Endodermal cell (in vitro differentiated cells): ENCODE results near the gene RCOR2. TPM values are rescaled to one million over a fixed set of nuclear protein-coding genes. Genes with fewer than 3 reads are reported as not detected.
A peak's percentile ranks its signal among the peaks of the same experiment; 100 is the strongest.

Source experiments
- DNase-seq: peaks from one replicate; pipeline ENCODE4 v3.0.0-alpha.2; 2017
- H3K27ac ChIP-seq: 2 replicates; pipeline ENCODE4 v1.5.1; 2013; ENCODE audit warnings: mild to moderate bottlenecking, low read depth, low read length, moderate library complexity
- H3K27me3 ChIP-seq: 2 replicates; pipeline ENCODE4 v1.6.1; 2013; ENCODE audit warnings: mild to moderate bottlenecking, low read length, moderate library complexity; ENCODE audit not compliant: insufficient read depth, control insufficient read depth, poor library complexity, severe bottlenecking
- H3K36me3 ChIP-seq: 2 replicates; pipeline ENCODE4 v1.7.0; 2013; ENCODE audit warnings: mild to moderate bottlenecking, low read length, moderate library complexity; ENCODE audit not compliant: control insufficient read depth, insufficient read depth
- H3K4me1 ChIP-seq: one replicate; pipeline ENCODE4 v1.7.0; 2013; ENCODE audit warnings: low read length; ENCODE audit not compliant: control insufficient read depth, insufficient read depth
- H3K4me3 ChIP-seq: 2 replicates; pipeline ENCODE4 v1.5.1; 2013; ENCODE audit warnings: mild to moderate bottlenecking, low read length, moderate library complexity
- H3K9ac ChIP-seq: 2 replicates; pipeline ENCODE4 v1.6.1; 2013; ENCODE audit warnings: mild to moderate bottlenecking, low read length, moderate library complexity; ENCODE audit not compliant: poor library complexity, severe bottlenecking; ENCODE audit errors: extremely low read depth
- H3K9me3 ChIP-seq: 2 replicates; pipeline ENCODE4 v1.6.1; 2013; ENCODE audit warnings: mild to moderate bottlenecking, low read length, moderate library complexity; ENCODE audit not compliant: control insufficient read depth
- H3K27ac Mint-ChIP-seq: 2 replicates; pipeline ENCODE4 v1.8.0; 2020; ENCODE audit warnings: mixed read lengths
- H3K27me3 Mint-ChIP-seq: 2 replicates; pipeline ENCODE4 v1.8.0; 2021; ENCODE audit warnings: mild to moderate bottlenecking, mixed read lengths; ENCODE audit not compliant: insufficient read depth
- H3K36me3 Mint-ChIP-seq: 2 replicates; pipeline ENCODE4 v1.8.0; 2020; ENCODE audit warnings: low read depth, mixed read lengths
- H3K4me1 Mint-ChIP-seq: 2 replicates; pipeline ENCODE4 v1.8.0; 2020; ENCODE audit warnings: mixed read lengths
- H3K4me3 Mint-ChIP-seq: 2 replicates; pipeline ENCODE4 v1.8.0; 2020; ENCODE audit warnings: mild to moderate bottlenecking, moderate library complexity, mixed read lengths
- H3K9me3 Mint-ChIP-seq: 2 replicates; pipeline ENCODE4 v1.8.0; 2020; ENCODE audit warnings: mild to moderate bottlenecking, mixed read lengths
- WGBS, 2 experiments: methylation state at CpG; one replicate each; pipeline versions ENCODE4 v1.1.5 to v1.1.7; 2013; ENCODE audit warnings: missing lambda C conversion rate in 2 of 2, mixed read lengths in 1 of 2; ENCODE audit not compliant: insufficient coverage in 1 of 2, insufficient read length in 1 of 2; 5-methylcytosine and 5-hydroxymethylcytosine counted together
- total RNA-seq, 2 donors: library from RNA; stranded (reverse); fragmentation: NEBNext Ultra II Directional in 1 of 2; extraction: Animal tissue kit (Norgen Biotek cat#: 25700) in 1 of 2; gene quantifications; 2 replicates in 1 of 2; 3 replicates in 1 of 2; pipeline ENCODE4 v1.2.1, GENCODE V29; 2021
- TF ChIP-seq, protein P1 (sequence below): fragments of 200-600 bp; sonication (generic); conservative IDR thresholded peaks from 2 replicates; pipeline ENCODE4 v1.5.0; 2021; ENCODE audit warnings: antibody characterized with exemption, mild to moderate bottlenecking

RCOR2 gene
- total RNA-seq, 2 donors from 2014 or later: 45.0 to 51.4 TPM

DNA sequence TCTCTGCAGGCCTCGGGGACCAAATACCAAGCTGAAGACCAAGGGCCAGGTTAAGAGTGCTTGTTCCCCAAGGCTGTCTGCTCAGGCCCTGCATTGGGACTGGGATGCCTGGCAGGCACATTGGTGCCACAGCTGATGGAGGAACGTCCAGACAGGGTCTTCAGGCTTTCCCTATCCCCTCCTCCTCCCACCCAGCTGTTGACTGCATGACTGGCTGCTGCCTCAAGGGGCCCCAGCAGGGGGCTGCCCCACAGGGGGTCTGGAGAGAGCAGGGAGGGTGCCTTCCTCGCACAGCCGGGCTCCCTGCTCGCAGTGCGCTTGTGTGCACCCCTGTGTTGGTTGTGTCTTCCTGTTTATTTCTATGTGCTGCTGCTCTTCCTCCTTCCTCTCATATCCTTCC is 9.9 kb downstream of the RCOR2 start:
- peaks cover 21% of the 10 kb centered on the region for H3K36me3 Mint-ChIP-seq
- H3K4me3 Mint-ChIP-seq: no peak overlapping the region
- H3K9ac ChIP-seq: no peak overlapping the region
- H3K36me3 ChIP-seq: peaks cover 28% of the 10 kb centered on the region
- peaks cover 9% of the 10 kb centered on the region for H3K4me1 ChIP-seq
- peaks cover 4% of the 10 kb centered on the region for H3K4me1 Mint-ChIP-seq
- H3K27ac Mint-ChIP-seq: no peak overlapping the region
- no peak for DNase-seq
- peak overlapping the region; percentile 9 for H3K27ac ChIP-seq
- H3K27me3 Mint-ChIP-seq: no peaks in the 10 kb centered on the region
- H3K27me3 ChIP-seq: no peaks in the 10 kb centered on the region
- H3K9me3 Mint-ChIP-seq: no peaks in the 10 kb centered on the region
- TF ChIP-seq, protein P1, sequence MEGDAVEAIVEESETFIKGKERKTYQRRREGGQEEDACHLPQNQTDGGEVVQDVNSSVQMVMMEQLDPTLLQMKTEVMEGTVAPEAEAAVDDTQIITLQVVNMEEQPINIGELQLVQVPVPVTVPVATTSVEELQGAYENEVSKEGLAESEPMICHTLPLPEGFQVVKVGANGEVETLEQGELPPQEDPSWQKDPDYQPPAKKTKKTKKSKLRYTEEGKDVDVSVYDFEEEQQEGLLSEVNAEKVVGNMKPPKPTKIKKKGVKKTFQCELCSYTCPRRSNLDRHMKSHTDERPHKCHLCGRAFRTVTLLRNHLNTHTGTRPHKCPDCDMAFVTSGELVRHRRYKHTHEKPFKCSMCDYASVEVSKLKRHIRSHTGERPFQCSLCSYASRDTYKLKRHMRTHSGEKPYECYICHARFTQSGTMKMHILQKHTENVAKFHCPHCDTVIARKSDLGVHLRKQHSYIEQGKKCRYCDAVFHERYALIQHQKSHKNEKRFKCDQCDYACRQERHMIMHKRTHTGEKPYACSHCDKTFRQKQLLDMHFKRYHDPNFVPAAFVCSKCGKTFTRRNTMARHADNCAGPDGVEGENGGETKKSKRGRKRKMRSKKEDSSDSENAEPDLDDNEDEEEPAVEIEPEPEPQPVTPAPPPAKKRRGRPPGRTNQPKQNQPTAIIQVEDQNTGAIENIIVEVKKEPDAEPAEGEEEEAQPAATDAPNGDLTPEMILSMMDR: no peak
- H3K9me3 ChIP-seq: no peaks in the 10 kb centered on the region
- 86 to 87% methylated on average over 1 to 6 of the region's 6 CpGs for WGBS, 2 experiments
- no peak overlapping the region for H3K4me3 ChIP-seq

DNA sequence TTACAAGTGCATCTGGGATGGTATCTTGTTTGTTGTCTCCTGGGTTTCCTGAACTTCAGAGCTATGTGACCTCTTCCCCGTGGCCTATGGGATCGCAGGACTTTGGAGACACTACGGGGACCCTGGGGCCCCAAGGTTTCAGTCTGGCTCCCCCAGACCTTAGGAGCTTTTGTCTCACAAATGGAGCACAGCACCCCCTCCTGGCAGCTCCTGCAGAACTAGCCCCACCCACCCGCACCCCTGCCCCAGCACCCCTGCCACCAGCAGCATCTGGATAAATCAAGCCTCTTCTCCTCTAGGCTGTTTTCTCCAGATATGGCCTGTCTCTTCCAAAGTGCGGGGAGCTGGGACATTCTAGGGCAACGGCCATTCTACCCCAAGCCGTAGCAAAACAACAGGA is 10.4 kb downstream of the RCOR2 start:
- TF ChIP-seq, protein P1: peak; percentile 70
- Mint-ChIP-seq H3K27me3 (no peaks in the 10 kb centered on the region), H3K4me3 (no peak overlapping the region), H3K27ac (no peak overlapping the region), H3K4me1 (peaks cover 4% of the 10 kb centered on the region), H3K36me3 (peaks cover 26% of the 10 kb centered on the region), H3K9me3 (no peaks in the 10 kb centered on the region)
- H3K27ac ChIP-seq: no peak overlapping the region
- H3K4me3 ChIP-seq: no peak overlapping the region
- H3K4me1 ChIP-seq: peaks cover 9% of the 10 kb centered on the region
- peak; percentile 80 for DNase-seq
- peaks cover 33% of the 10 kb centered on the region for H3K36me3 ChIP-seq
- no peak overlapping the region for H3K9ac ChIP-seq
- 96 to 99% methylated on average over 5 to 7 of the region's 7 CpGs for WGBS, 2 experiments
- no peaks in the 10 kb centered on the region for H3K27me3 ChIP-seq
- no peaks in the 10 kb centered on the region for H3K9me3 ChIP-seq

- no peaks in the 10 kb centered on the region for H3K9me3 Mint-ChIP-seq
- H3K27me3 Mint-ChIP-seq: no peaks in the 10 kb centered on the region
- no peak overlapping the region for H3K4me3 Mint-ChIP-seq
- H3K36me3 Mint-ChIP-seq: peaks cover 29% of the 10 kb centered on the region
- H3K4me3 ChIP-seq: no peak overlapping the region
- no peak overlapping the region for H3K27ac Mint-ChIP-seq
- H3K27me3 ChIP-seq: no peaks in the 10 kb centered on the region
- no peak overlapping the region for H3K9ac ChIP-seq
- peaks cover 4% of the 10 kb centered on the region for H3K4me1 Mint-ChIP-seq
- no peak for DNase-seq
- 83 to 100% methylated on average over 2 of the region's 4 CpGs for WGBS, 2 experiments
- H3K27ac ChIP-seq: no peak overlapping the region
- TF ChIP-seq, protein P1: no peak
- no peaks in the 10 kb centered on the region for H3K9me3 ChIP-seq
- peaks cover 9% of the 10 kb centered on the region for H3K4me1 ChIP-seq
- H3K36me3 ChIP-seq: peaks cover 38% of the 10 kb centered on the region
These were observed 10.9 kb downstream of the RCOR2 start for GRCh38 chr11:63906087-63906486.
